ENCODE results near the gene AJM1. TPM values are rescaled to one million over a fixed set of nuclear protein-coding genes. Genes with fewer than 3 reads are reported as not detected.

AJM1 gene
- total RNA-seq, 6 experiments from 2014 or later, result 1.7 to 2.8 (median 2.6) TPM

DNA sequence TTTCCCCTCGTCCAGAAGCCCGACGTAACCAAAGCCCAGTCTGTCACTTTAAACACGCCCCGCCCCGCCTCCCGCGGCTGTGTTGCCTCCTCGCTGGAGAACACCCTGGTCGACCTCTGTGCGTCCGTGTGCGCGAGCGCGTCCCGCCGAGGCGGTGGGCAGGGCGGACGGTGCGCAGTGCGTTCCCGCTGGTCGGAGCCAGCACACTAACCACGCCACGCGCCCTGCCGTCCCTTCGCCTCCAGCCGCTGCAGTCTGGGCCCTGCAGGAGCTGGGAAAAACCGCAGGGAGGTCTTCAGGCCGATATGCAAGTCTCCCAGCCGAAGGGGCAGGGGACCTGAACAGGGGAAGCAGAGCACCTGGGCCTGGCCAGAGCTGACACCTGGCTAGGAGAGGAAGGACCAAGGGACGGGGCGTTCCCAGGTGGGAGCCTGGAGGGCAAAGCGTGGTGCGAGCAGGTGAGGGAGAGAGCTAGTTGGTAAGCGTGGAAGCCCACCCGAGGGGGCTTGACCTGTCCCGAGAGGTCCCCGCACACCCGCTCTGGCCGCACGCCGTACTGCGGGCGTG, 5.6 kb downstream of the AJM1 start:
- H3K27me3 ChIP-seq, result no peaks in the 10 kb centered on the region
- WGBS (ENCODE audit: insufficient coverage, low coverage, low lambda C conversion rate, missing lambda C conversion rate), result 3% methylated on average over 7 of the region's 48 CpGs

DNA sequence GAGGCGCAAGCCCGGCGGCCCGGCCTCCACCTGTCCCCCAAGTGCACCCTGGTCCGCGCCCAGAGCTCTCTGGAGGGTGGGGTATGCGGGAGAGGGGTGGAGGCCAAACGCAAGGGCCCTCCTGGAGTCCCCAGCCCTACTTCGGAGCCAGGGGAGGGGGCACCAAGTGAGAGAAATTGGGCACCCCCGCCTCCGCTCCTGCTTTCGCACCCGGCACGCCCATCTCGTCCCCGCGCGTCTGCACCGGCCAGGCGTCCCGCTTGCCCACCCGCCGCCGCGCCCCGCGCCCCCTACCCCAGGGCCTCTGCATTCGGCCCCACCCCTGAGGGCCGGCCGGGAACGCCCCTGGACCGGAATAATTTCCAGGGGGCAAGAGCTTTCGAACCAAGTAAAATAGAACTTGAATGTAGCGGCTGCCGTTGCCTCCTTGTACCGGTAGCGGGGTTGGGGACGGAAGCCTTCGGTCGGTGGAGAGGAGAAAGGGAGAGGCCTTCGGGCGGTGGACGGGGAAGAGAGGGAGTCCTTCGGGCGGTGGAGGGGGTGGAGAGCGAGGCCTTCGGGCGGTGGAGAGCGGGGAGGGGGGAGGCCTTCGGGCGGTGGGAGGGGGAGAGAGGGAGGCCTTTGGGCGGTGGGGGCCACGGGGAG, 6.2 kb downstream of the AJM1 start:
- ATAC-seq (peak; percentile 1 to 14 (median 10)), DNase-seq (peak in 1 of 3 donors; percentile 66)
- peak overlapping the region; percentile 61 to 84 (median 65) for H3K4me3 ChIP-seq
- peak overlapping the region; percentile 81 to 88 (median 85) for H3K27ac ChIP-seq
- no peaks in the 10 kb centered on the region for H3K9me3 ChIP-seq
- intact Hi-C loops (cut with DNase I), result loop anchor here in 1 of 2 donors (5.0 kb wide), 1 partner anchor 184 kb away; the partner anchor contains the start of gene FUT7
- no peaks in the 10 kb centered on the region for H3K27me3 ChIP-seq
- H3K4me1 ChIP-seq, result peaks cover 0 to 31% (median 15%) of the 10 kb centered on the region in 4 donors
- H3K36me3 ChIP-seq, result peaks cover 0 to 4% (median 0%) of the 10 kb centered on the region in 4 donors
- 1% methylated on average over 18 of the region's 53 CpGs for WGBS (ENCODE audit: insufficient coverage, low coverage, low lambda C conversion rate, missing lambda C conversion rate)
- TF ChIP-seq POLR2A (IDR thresholded peaks at IDR 0.05) (no peak), CTCF (IDR thresholded peaks at IDR 0.05) (no peak)

More for the DNA sequence above, 5.6 kb downstream of the AJM1 start:
- Histone ChIP-seq H3K4me3 (peak overlapping the region; percentile 61 to 84 (median 65)), H3K4me1 (peaks cover 0 to 37% (median 15%) of the 10 kb centered on the region in 4 donors), H3K9me3 (no peaks in the 10 kb centered on the region), H3K36me3 (peaks cover 0 to 4% (median 0%) of the 10 kb centered on the region in 4 donors), H3K27ac (peak overlapping the region; percentile 81 to 88 (median 85))
- ATAC-seq, result peak; percentile 44 to 60 (median 46)
- TF ChIP-seq POLR2A (IDR thresholded peaks at IDR 0.05), result peak; percentile 86
- TF ChIP-seq CTCF (IDR thresholded peaks at IDR 0.05), result no peak
- intact Hi-C loops (cut with DNase I), result loop anchor here in 1 of 2 donors (5.0 kb wide), 1 partner anchor 184 kb away; the partner anchor contains the start of gene FUT7
- peak; percentile 92 to 94 (median 92) for DNase-seq

DNA sequence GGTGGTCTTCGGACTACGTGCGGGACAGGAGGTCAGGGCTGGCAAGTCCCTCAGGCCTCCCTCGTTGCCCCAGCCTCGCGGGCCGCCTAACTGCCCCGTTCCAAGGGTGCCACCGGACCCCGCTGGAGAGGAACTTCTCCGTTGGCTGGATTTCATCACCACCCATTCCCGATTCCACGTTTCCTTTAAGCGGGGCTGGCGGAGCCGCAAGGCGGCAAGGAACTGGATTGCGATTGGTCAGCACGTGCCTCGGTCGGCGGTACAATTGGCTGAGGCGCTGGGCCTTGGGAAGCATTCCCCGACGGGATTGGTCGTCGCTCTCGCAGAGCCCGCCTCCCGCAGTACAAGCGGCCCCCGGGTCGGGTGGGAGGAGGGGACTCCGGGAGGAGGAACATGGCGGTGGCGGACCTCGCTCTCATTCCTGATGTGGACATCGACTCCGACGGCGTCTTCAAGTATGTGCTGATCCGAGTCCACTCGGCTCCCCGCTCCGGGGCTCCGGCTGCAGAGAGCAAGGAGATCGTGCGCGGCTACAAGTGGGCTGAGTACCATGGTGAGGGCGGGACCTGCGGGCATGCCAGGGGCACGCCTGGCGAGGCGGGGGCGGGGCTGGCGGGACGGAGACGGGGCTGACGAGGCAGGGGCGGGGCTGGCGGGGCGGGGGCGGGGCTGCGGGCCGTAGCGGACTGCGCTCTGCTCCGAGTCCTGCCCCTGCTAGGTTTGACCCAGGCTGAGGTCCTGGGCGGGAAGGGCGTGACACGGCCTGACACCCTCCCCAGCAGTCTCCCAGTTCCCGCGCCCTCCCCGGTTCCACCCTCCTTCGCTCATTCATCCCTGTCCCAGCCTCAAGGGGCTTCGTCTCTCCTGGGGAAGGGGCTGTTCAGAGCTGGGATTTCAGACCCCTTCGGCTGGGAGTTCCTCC, 7.0 kb downstream of the AJM1 start, which contains the start of gene PHPT1:
PHPT1 (plus strand) TSS at position 372 of the 922 bp plus-strand sequence; CDS start at position 394, 22 bp downstream.
- TF ChIP-seq POLR2A (IDR thresholded peaks at IDR 0.05) (peak; percentile 80), CTCF (IDR thresholded peaks at IDR 0.05) (no peak)
- ATAC-seq, result peak; percentile 74 to 81 (median 80)
- H3K4me3 ChIP-seq, result peak within 1 kb of the TSS; percentile 61 to 84 (median 65)
- intact Hi-C loops (cut with DNase I), result loop anchor here in 1 of 2 donors (5.0 kb wide), 1 partner anchor 183 kb away; the partner anchor contains the start of gene FUT7
- H3K27ac ChIP-seq, result peak within 1 kb of the TSS; percentile 81 to 88 (median 85)
- peaks cover 0 to 29% (median 15%) of the 10 kb centered on the region in 4 donors for H3K4me1 ChIP-seq
- WGBS (ENCODE audit: insufficient coverage, low coverage, low lambda C conversion rate, missing lambda C conversion rate), result no CpG with 5 or more reads among the region's 77 CpGs
- DNase-seq, result peak; percentile 98 to 99 (median 99)
- H3K27me3 ChIP-seq, result no peaks in the 10 kb centered on the region
- H3K36me3 ChIP-seq, result peaks cover 0 to 4% (median 0%) of the 10 kb centered on the region in 4 donors
- no peaks in the 10 kb centered on the region for H3K9me3 ChIP-seq
